NCI-H1105 (cell line): ENCODE measurements around the gene PEA15.

Source experiments
- DNase-seq: peaks from one replicate; lab custom pipeline; 2025; lab: John Stamatoyannopoulos, UW

PEA15 gene

DNA sequence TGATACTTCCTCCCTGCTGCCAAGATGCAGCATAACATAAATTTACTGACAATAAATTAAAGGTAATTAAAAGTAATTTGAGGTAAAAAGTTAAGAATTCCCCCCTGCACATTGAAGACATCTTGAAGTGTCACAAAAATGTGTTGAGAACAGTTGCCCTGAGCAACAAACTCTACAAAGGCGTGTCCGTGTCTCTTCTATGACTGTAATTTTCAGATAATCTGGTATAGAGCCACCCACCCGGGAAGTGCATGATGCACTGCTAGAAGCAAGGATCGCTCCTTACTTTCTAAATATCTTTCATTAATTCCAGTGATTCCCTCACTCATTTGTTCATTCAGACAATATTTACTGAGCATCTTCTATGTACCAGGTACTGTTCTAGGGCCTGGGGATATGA is 25.8 kb upstream of the PEA15 start:
- no peak for DNase-seq

DNA sequence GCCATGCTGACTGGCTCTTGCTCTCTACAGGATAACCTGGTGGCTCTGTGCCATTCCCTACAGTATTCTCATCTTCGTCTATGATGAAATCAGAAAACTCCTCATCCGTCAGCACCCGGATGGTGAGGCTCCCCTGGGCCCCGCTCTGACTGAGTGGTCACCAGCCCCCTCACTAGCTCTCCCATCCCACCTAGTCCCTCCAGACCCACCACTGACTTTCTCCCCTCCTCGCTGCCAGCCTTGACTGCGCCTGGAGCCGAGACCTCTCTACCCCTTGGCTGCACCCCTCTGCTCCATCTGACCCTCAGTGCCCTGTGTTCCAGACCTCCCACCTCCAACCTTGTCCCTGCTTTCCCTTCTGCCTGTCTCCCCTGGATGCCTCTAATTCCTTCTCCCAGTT is 18.9 kb upstream of the PEA15 start:
- DNase-seq, result no peak

DNA sequence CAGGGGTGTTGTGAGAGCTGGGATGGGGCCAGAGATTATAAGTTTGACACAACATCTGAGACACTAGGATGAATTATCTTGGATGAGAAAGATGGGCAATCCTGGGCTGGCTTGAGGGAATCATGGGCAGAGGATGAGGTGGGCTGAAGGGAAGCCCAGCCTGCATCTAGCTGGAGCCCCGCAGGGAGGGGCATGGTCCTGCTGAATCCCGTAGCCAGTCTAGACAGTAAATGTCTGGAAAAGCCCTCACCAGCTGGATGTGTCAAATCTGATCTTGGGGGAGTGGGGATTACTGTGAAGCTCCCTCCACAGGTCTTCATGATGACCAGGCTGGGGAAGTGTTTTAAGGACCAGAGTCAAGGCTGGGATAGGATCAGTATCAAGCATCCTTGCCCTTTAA is 18.5 kb upstream of the PEA15 start:
- no peak for DNase-seq

GRCh38 chr1:160187407-160187806 is 17.8 kb upstream of the PEA15 start:
- DNase-seq, result no peak

GRCh38 chr1:160188341-160188740 is 16.8 kb upstream of the PEA15 start:
- DNase-seq, result no peak

- no peak for DNase-seq
Observed at GRCh38 chr1:160189649-160190625, 15.2 kb upstream of the PEA15 start, which contains the start of gene CASQ1. Gene CASQ1 (plus strand): TSS chr1:160190575. CDS start chr1:160190752, 177 bp downstream.

GRCh38 chr1:160191756-160192155 is 13.4 kb upstream of the PEA15 start:
- DNase-seq, result no peak

GRCh38 chr1:160192234-160192633 is 12.9 kb upstream of the PEA15 start:
- DNase-seq, result no peak

GRCh38 chr1:160193091-160193819 is 11.9 kb upstream of the PEA15 start:
- peak; percentile 61 for DNase-seq

DNA sequence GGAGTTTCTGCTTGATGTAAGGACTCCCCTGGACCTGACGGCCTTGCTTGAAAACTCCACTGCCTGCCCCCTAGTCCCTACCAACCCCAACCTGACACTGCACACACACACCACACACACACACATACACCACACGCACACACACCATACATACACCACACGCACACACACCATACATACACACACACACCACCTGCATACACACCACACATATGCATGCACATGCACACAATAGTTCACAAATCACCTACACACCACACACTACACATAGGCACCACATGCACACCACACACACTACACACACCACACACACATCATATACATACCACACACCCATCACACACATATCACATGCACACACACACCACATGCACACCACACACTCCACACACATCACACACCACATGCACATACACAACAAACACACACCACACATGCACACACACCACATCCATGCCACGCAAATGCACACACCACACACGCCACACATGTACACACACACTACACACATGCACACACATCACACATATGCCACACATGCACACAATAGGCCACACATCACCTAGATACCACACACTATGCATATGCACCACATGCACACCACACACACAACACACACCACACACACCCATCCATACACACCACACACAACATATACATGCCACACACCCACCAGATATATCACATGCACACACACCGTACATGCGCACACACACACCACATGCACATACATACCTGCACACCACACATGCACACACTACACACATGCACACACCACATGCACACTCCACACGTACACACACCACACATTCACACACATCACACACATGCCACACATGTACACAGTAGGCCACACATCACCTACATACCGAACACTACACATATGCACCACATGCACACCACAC is 11.1 kb upstream of the PEA15 start:
- no peak for DNase-seq

DNA sequence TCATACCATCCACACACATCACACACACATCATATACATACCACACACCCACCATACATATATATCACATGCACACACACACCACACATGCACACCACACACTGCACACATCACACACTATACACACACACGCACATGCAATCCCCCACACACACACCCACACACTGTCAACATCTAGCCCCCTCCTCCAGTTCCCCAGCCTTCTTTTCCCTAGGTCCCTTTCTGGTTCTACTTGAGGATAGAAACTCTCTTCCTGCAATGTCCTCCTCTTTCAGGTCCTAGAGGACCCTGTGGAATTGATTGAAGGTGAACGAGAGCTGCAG is 10.5 kb upstream of the PEA15 start:
- no peak for DNase-seq

DNA sequence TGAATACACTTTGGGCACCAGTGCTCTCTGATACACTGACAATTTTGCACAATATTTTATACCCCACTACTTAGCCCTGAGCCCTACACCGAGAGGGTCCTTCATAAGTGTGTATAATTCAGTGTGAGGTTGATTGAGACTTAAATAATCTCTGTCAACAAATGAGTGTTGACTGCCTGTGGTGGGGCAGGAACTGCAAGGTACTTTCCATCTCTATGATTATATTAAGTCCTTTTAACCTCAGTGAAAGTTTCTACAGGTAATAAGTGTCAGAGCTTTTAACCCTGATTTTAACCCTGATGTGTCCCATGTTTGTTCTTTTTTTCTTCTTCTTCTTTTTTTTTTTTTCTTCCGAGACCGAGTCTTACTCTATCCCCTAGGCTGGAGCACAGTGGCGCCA is 9.0 kb upstream of the PEA15 start:
- no peak for DNase-seq

GRCh38 chr1:160197231-160197630 is 8.0 kb upstream of the PEA15 start:
- no peak for DNase-seq

- DNase-seq, result no peak
Observed at GRCh38 chr1:160200786-160201185, 4.4 kb upstream of the PEA15 start.

DNA sequence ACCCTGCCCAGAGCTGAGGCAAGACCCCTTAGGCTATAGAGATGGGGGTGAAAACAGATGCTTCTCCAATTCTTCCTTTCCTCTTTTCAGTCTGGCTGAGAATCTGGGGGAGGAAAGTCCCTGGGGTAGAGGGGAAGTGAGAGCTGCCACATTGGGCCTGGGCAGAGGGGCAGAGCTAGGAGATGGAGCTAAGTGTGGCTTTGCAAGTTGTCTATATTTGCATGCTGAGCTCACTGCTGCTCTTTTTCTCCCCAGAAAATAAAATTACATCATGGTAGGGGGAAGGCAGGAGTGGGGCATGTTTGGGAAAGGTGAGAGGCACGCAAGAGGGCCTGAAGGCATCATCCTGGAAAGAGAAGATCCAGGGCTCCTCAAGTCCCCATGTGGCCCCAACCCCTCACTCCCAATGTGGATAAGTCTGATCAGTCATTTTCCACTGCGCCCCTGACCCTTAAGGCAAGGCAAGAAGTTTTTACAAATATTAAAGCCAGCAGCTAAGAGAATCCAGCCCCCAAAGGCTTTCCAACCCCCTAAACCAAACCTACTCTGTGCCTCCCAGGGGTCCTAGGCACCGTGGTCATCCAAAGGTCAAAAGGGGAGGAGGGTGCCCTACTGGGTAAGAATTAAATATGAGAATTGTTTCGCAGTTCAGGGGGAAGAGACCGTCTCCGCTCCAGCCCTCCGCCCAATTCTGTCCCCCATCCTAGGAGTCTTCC is 500 bp upstream of the PEA15 start:
- no peak for DNase-seq

GRCh38 chr1:160206036-160206389 is 829 bp downstream of the PEA15 start:
- DNase-seq, result no peak

- no peak for DNase-seq
Observed at GRCh38 chr1:160206421-160207117, 1.4 kb downstream of the PEA15 start.

DNA sequence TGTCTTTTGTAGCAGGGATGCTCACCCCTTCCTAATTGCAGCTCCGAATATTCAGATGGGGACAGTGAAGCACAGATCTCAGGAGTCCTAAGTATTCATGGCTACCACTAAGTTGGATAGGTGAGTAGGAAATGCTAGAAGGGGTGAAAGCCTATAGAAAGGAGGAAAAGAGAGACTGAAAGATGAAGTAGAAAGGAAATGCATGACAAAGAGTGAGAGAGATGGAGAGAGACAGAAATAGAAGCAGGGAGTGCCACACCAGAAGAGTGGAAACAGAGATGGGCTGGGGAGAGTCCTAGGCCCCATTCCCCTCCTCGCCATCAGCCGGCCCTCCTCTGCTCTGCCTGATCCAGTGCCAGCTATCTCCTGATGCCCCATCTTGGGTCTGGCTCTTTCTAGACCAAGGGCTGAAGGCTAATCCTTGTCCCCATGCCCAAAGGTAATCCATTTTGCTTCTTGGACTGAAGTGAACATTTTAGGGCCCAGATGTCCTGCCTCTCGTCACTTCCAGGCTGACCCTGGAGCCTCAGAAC is 2.0 kb downstream of the PEA15 start:
- no peak for DNase-seq

GRCh38 chr1:160207771-160208556 is 2.8 kb downstream of the PEA15 start:
- DNase-seq, result no peak
